Activated CD4-positive, alpha-beta T cell treated with anti-CD3 and anti-CD28 coated beads, Interleukin-2, Interleukin-4, amounts not matched to agents 100 ng/mL and 50 ng/mL, durations not matched to agents 16 hours and 8 hours (primary cell): ENCODE measurements around the gene C19orf12.

ENCODE experiments used
- DNase-seq: peaks from one replicate; pipeline ENCODE4 v3.0.0-alpha.2; 2020; ENCODE audit warnings: low spot score

C19orf12 gene

GRCh38 chr19:29714953-29715700 lies at the start of gene C19orf12:
C19orf12 (minus strand) TSS chr19:29715261; CDS start chr19:29708413, 6,848 bp downstream.
- peak; percentile 51 for DNase-seq

- DNase-seq: no peak
These were observed 49.3 kb upstream of the C19orf12 start for GRCh38 chr19:29764361-29764760.

GRCh38 chr19:29763196-29763595 lies 48.1 kb upstream of the C19orf12 start:
- DNase-seq: no peak

GRCh38 chr19:29761575-29762232 lies 46.6 kb upstream of the C19orf12 start:
- DNase-seq: no peak

GRCh38 chr19:29760752-29761502 lies 45.9 kb upstream of the C19orf12 start:
- DNase-seq: no peak

DNA sequence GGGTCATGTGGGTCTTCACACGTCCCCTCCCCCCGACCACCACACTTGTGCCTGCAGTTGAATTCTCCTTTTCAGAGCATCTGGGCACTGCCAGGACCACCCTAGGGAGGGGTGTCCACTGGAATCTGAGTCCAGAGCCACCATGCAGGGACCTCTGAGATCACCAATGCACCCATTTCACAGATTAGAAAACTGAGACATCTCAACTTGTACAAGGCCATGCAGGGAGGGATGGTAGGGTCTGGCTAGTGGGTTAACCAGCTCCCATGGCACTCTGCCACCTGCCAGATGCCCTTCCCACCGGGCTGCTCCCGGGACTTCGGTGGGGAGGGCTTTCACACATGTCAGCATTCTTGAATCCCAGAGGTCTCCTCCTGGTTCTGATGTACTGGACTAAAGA lies 44.3 kb upstream of the C19orf12 start:
- DNase-seq: no peak

- DNase-seq: no peak
These were observed 43.8 kb upstream of the C19orf12 start for GRCh38 chr19:29758863-29759262.

DNA sequence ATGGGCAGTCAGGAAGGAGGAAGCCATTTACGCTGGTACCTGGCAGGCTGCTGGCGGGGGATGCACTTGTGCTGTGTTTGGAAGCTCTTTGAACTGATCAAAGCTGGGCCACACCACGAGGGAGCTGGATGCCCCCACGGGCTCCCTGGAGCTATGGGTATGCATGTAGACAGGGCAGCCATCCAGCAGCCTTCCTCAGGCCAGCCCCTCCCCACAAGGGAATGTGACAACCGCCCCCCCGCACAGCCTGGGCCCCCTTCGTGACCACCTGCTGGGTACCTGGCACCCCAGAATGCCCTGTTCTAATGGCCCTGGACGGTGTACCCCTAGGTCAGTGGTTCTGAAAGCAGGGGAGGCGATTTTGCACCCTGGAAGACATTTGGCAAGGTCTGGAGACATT lies 42.5 kb upstream of the C19orf12 start:
- DNase-seq: no peak

DNA sequence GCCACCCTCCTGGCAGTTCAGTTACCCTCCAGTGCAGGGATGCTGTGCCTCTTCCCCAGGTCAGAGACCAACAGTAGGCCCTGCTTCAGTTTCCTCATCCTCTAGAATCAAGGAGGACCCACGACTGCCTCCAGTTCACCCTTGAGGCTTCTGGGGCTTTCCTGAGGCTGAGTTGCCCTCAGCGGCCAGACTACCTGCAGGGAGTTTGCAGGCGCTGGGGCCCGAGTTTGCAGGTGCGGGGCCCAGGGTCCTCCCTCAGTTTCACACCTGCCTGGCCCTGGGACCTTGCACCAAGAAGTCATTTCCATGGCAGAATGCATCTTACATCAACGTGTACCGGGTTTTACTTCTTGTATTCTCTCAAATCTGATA lies 38.9 kb upstream of the C19orf12 start:
- no peak for DNase-seq

- DNase-seq: no peak
These were observed 38.3 kb upstream of the C19orf12 start for GRCh38 chr19:29753190-29753933.

- DNase-seq: no peak
These were observed 37.5 kb upstream of the C19orf12 start for GRCh38 chr19:29752450-29753025.

DNA sequence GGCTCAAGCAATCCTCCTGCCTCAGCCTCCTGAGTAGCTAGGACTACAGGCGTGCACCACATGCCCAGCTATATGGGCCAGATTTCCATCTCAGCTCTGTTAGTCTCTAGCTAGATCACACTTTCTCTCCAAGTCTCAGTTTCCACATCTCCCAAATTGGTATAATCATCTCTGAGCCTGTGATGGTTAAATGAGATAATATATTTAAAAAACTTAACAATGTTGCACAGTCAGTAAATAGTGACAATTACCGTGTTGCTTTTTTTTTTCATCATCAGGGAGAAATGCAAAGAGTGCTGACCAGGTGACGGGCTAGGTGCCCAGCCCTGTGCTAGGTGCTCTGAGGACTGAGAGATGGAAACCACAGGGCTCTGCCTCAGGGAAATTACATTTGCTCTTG lies 36.9 kb upstream of the C19orf12 start:
- DNase-seq: no peak

DNA sequence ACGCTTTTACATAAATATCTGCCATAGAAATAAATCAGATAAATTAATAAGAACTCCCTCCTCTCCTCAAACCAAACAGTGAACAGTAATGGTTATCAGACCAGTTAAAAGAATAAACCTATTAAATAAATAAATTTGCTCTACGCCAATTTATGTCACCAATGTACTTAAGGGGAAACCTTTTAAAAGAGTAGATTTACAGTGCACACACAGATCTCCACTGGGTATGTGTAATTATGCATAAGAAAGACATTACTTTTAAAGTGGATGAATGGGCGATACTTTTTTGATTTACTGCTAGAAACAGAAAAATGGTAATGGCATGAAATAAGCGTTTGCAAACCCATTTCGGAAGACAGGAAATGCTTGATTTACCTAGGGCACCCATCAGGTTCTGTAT lies 34.9 kb upstream of the C19orf12 start:
- no peak for DNase-seq

DNA sequence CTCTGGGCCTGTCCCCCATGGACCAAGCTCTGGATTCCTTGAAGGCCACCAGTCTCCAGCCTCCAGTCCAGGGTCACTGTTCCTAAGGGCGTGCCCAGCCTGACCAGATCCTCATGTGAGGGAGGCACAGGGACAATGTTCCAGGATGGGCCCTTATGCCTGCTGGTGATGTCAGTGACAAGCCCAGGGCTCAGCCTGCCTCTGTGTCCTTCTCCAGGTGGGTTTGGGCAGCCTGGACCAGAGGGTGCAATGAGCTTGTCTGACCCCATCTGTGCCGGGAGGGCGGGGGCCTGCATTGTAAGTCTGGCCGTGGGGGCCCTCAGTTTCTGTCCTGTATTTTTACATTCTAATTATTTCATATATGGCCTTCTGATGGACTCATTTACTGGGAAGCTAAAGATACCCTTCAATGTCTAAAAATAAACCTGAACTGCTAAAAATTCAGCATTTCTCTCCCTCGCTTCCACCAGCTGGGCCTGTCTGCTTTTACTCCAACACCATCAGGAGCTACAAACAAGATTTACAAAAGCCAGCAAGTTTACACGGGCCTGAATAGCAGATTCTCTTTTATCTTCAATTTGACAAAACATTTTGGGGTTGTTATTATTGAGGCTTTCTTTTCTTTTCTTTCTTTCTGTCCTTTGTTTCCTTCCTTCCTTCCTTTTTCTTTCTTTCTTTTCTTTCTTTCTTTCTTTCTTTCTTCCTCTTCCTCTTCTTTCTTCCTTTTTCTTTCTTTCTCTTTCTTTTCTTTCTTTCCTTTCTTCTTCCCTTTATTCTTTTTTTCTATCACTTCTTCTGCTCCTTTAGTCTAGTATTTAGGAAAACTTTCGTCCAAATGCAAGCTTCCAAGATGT lies 34.2 kb upstream of the C19orf12 start:
- no peak for DNase-seq

GRCh38 chr19:29745253-29745652 lies 30.2 kb upstream of the C19orf12 start:
- DNase-seq: no peak

- no peak for DNase-seq
These were observed 28.6 kb upstream of the C19orf12 start for GRCh38 chr19:29743681-29744080.

DNA sequence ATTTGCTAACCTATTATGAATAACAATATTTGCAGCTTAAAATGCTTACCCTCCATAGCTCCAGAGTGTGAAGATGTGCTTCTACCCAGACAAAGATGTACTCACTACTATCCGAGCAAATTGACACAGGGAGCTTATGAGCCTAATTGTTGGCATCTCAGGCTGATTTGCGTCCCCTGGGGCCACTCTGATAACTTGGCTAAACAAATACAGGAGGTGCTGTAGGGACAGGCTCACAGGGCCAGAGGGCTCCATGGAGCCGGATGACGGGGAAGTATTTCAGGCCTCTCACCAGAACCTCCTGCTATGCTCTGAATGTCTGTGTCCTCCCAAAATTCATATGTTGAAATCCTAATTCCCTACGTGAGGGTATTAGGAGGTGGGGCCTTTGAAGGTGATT lies 26.7 kb upstream of the C19orf12 start:
- DNase-seq: no peak

DNA sequence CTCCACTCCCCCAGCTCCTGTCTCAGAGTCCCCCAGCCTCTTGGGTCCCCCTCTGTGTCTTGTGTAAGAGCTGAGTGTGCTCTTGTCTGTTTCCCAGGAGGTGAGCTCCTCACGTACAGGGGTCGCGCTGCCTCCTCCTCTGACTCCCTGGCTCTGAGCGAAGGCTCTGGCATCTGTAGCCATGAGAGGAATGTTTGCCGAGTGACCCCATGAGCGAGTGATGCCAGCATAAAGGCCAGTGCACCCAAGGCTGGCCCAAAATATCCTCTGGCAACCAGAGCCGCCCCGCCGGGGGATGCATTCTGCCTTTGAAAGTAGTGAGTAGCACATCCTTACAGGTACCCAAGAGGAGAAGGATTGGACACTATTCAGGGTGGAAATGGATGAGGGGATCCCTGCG lies 26.2 kb upstream of the C19orf12 start:
- DNase-seq: no peak

- DNase-seq: no peak
These were observed 22.5 kb upstream of the C19orf12 start for GRCh38 chr19:29737461-29738000.

GRCh38 chr19:29735829-29736228 lies 20.8 kb upstream of the C19orf12 start:
- DNase-seq: no peak
